Ectodermal cell (in vitro differentiated cells): ENCODE results near the gene KIF18A.
"Not testable (repeated sequence)": the region's sequence is repeated elsewhere in the genome, so short reads cannot be mapped to it uniquely, and the experiment has no call there.

Experiments used
- H3K27ac ChIP-seq: 2 replicates; pipeline ENCODE4 v1.7.0; 2013; ENCODE audit warnings: mild to moderate bottlenecking, low read depth, low read length; ENCODE audit not compliant: insufficient read depth, poor library complexity, severe bottlenecking
- H3K27me3 ChIP-seq: 2 replicates; pipeline ENCODE4 v1.7.0; 2013; ENCODE audit warnings: mild to moderate bottlenecking, low read length; ENCODE audit not compliant: insufficient read depth, control insufficient read depth, poor library complexity, severe bottlenecking
- H3K36me3 ChIP-seq: one replicate; pipeline ENCODE4 v1.7.0; 2013; ENCODE audit warnings: low read length; ENCODE audit not compliant: control insufficient read depth, insufficient read depth
- H3K4me1 ChIP-seq: one replicate; pipeline ENCODE4 v1.7.0; 2013; ENCODE audit warnings: low read length; ENCODE audit not compliant: control insufficient read depth, insufficient read depth
- H3K4me3 ChIP-seq: 2 replicates; pipeline ENCODE4 v1.7.0; 2013; ENCODE audit warnings: low read depth, low read length, control low read depth; ENCODE audit not compliant: insufficient read depth
- H3K9me3 ChIP-seq: 2 replicates; pipeline ENCODE4 v1.7.0; 2013; ENCODE audit warnings: mild to moderate bottlenecking, low read length, moderate library complexity; ENCODE audit not compliant: control insufficient read depth
- WGBS, 2 experiments: methylation state at CpG; one replicate each; pipeline ENCODE4 v1.1.7; 2013; ENCODE audit warnings: missing lambda C conversion rate in 2 of 2; 5-methylcytosine and 5-hydroxymethylcytosine counted together

Gene KIF18A

GRCh38 chr11:28137366-28137765, 29.4 kb upstream of the KIF18A start:
- no peak overlapping the region for H3K4me3 ChIP-seq
- H3K36me3 ChIP-seq = peaks cover 3% of the 10 kb centered on the region
- no peak overlapping the region for H3K27ac ChIP-seq
- no peaks in the 10 kb centered on the region for H3K4me1 ChIP-seq
- H3K9me3 ChIP-seq = no peaks in the 10 kb centered on the region
- 87 to 95% methylated on average over 2 to 3 of the region's 3 CpGs for WGBS, 2 experiments
- no peaks in the 10 kb centered on the region for H3K27me3 ChIP-seq

- H3K4me3 ChIP-seq, H3K9me3 ChIP-seq, H3K27me3 ChIP-seq, H3K4me1 ChIP-seq, H3K27ac ChIP-seq, H3K36me3 ChIP-seq: not testable (repeated sequence)
- WGBS, 2 experiments = 89 to 91% methylated on average over 3 of the region's 4 CpGs
Observed at GRCh38 chr11:28136157-28136556, 28.2 kb upstream of the KIF18A start.

GRCh38 chr11:28133146-28133545, 25.2 kb upstream of the KIF18A start:
- Histone ChIP-seq H3K36me3 (peaks cover 3% of the 10 kb centered on the region), H3K27ac (no peak overlapping the region), H3K27me3 (no peaks in the 10 kb centered on the region), H3K4me1 (no peaks in the 10 kb centered on the region), H3K4me3 (no peak overlapping the region), H3K9me3 (no peaks in the 10 kb centered on the region)
- WGBS, 2 experiments = 96 to 97% methylated on average over 3 of the region's 3 CpGs

GRCh38 chr11:28132548-28132947, 24.6 kb upstream of the KIF18A start:
- no peaks in the 10 kb centered on the region for H3K9me3 ChIP-seq
- H3K4me3 ChIP-seq = no peak overlapping the region
- no peak overlapping the region for H3K27ac ChIP-seq
- no CpG with 5 or more reads among the region's 1 CpG for WGBS, 2 experiments
- H3K4me1 ChIP-seq = no peaks in the 10 kb centered on the region
- H3K27me3 ChIP-seq = no peaks in the 10 kb centered on the region
- peaks cover 3% of the 10 kb centered on the region for H3K36me3 ChIP-seq

GRCh38 chr11:28123151-28123581, 15.2 kb upstream of the KIF18A start:
- no peaks in the 10 kb centered on the region for H3K36me3 ChIP-seq
- WGBS, 2 experiments = 89 to 95% methylated on average over 3 of the region's 3 CpGs
- no peak overlapping the region for H3K4me3 ChIP-seq
- no peak overlapping the region for H3K27ac ChIP-seq
- H3K27me3 ChIP-seq = no peaks in the 10 kb centered on the region
- no peaks in the 10 kb centered on the region for H3K4me1 ChIP-seq
- H3K9me3 ChIP-seq = no peaks in the 10 kb centered on the region

GRCh38 chr11:28117712-28118111, 9.8 kb upstream of the KIF18A start:
- WGBS, 2 experiments = 90 to 100% methylated on average over 4 of the region's 4 CpGs
- Histone ChIP-seq H3K4me3 (no peak overlapping the region), H3K27ac (no peak overlapping the region), H3K4me1 (no peaks in the 10 kb centered on the region), H3K27me3 (no peaks in the 10 kb centered on the region), H3K9me3 (no peaks in the 10 kb centered on the region), H3K36me3 (peaks cover 3% of the 10 kb centered on the region)

- Histone ChIP-seq H3K27me3 (no peaks in the 10 kb centered on the region), H3K27ac (no peak overlapping the region), H3K4me1 (no peaks in the 10 kb centered on the region), H3K4me3 (no peak overlapping the region), H3K9me3 (no peaks in the 10 kb centered on the region), H3K36me3 (peaks cover 3% of the 10 kb centered on the region)
- 83 to 93% methylated on average over 1 of the region's 1 CpG for WGBS, 2 experiments
Observed at GRCh38 chr11:28114731-28115130, 6.8 kb upstream of the KIF18A start.

GRCh38 chr11:28114116-28114515, 6.2 kb upstream of the KIF18A start:
- no peak overlapping the region for H3K27ac ChIP-seq
- no peak overlapping the region for H3K4me3 ChIP-seq
- H3K36me3 ChIP-seq = peaks cover 3% of the 10 kb centered on the region
- H3K27me3 ChIP-seq = no peaks in the 10 kb centered on the region
- H3K9me3 ChIP-seq = no peaks in the 10 kb centered on the region
- no peaks in the 10 kb centered on the region for H3K4me1 ChIP-seq
- WGBS, 2 experiments = 90 to 93% methylated on average over 4 of the region's 4 CpGs

GRCh38 chr11:28110821-28111200, 2.9 kb upstream of the KIF18A start:
- Histone ChIP-seq H3K27ac (peak overlapping the region; percentile 18), H3K4me1 (peaks cover 5% of the 10 kb centered on the region), H3K9me3 (no peaks in the 10 kb centered on the region), H3K4me3 (peak overlapping the region; percentile 61), H3K36me3 (no peaks in the 10 kb centered on the region), H3K27me3 (no peaks in the 10 kb centered on the region)

GRCh38 chr11:28110108-28110820, 2.3 kb upstream of the KIF18A start:
- H3K4me1 ChIP-seq = peaks cover 10% of the 10 kb centered on the region
- H3K27ac ChIP-seq = peak overlapping the region; percentile 18
- H3K4me3 ChIP-seq = peak overlapping the region; percentile 61
- no peaks in the 10 kb centered on the region for H3K27me3 ChIP-seq
- 0 to 1% methylated on average over 25 to 31 of the region's 31 CpGs for WGBS, 2 experiments
- no peaks in the 10 kb centered on the region for H3K36me3 ChIP-seq
- no peaks in the 10 kb centered on the region for H3K9me3 ChIP-seq

GRCh38 chr11:28108958-28109357, 1.0 kb upstream of the KIF18A start:
- WGBS, 2 experiments = 100% methylated on average over 3 of the region's 3 CpGs
- H3K36me3 ChIP-seq = no peaks in the 10 kb centered on the region
- peak overlapping the region; percentile 68 for H3K4me3 ChIP-seq
- peaks cover 10% of the 10 kb centered on the region for H3K4me1 ChIP-seq
- no peaks in the 10 kb centered on the region for H3K9me3 ChIP-seq
- H3K27ac ChIP-seq = peak overlapping the region; percentile 84
- no peaks in the 10 kb centered on the region for H3K27me3 ChIP-seq
